Upper lobe of left lung (tissue), 6 donors: ENCODE measurements around the gene SCN5A. TPM values are rescaled to one million over a fixed set of nuclear protein-coding genes. Genes with fewer than 3 reads are reported as not detected.
A peak's percentile ranks its signal among the peaks of the same experiment; 100 is the strongest.

Source experiments
- ATAC-seq, 2 donors: fragments of 200-7000 bp; cut with Tn5 transposase; one replicate each; pipeline ENCODE4 v1.9.1; 2022; ENCODE audit warnings: mild to moderate bottlenecking in 2 of 2, moderate library complexity in 2 of 2; ENCODE audit not compliant: low FRiP score in 2 of 2
- DNase-seq, 2 donors: peaks; one replicate each; pipeline ENCODE4 v3.0.0-alpha.2; 2019 to 2020
- H3K27ac ChIP-seq, 4 donors: fragments of 200-600 bp; sonication (generic); one replicate each; pipeline ENCODE4 v1.5.1; 2016 to 2019
- H3K27me3 ChIP-seq, 4 donors: fragments of 200-600 bp; sonication (generic); one replicate each; pipeline ENCODE4 v1.5.1; 2017 to 2019
- H3K36me3 ChIP-seq, 4 donors: fragments of 200-600 bp; sonication (generic); one replicate each; pipeline ENCODE4 v1.5.1; 2016 to 2019
- H3K4me1 ChIP-seq, 4 donors: fragments of 200-600 bp; sonication (generic); one replicate each; pipeline ENCODE4 v1.5.1; 2018 to 2019
- H3K4me3 ChIP-seq, 4 donors: fragments of 200-600 bp; sonication (generic); one replicate each; pipeline ENCODE4 v1.5.1; 2017 to 2019; ENCODE audit warnings: mild to moderate bottlenecking in 2 of 4, moderate library complexity in 1 of 4
- H3K9me3 ChIP-seq, 4 donors: fragments of 200-600 bp; sonication (generic); one replicate each; pipeline ENCODE4 v1.5.1; 2018 to 2019
- CTCF ChIP-seq, 6 experiments: fragments of 450-650 bp in 4 of 6; fragments of 200-600 bp in 2 of 6; sonication (generic) in 2 of 6; IDR thresholded peaks; one replicate each; pipeline ENCODE4 v1.5.1; 2016 to 2019; ENCODE audit warnings: antibody characterized with exemption in 6 of 6
- EP300 ChIP-seq, 4 donors: sonication (generic); formaldehyde crosslinking; IDR thresholded peaks; one replicate each; pipeline ENCODE4 v1.5.1; 2017; ENCODE audit warnings: antibody characterized with exemption in 4 of 4, control low read depth in 2 of 4
- POLR2A ChIP-seq, 4 donors: fragments of 450-650 bp; IDR thresholded peaks; one replicate each; pipeline ENCODE4 v1.5.1; 2016 to 2017; ENCODE audit warnings: antibody characterized with exemption in 4 of 4, mild to moderate bottlenecking in 2 of 4
- POLR2AphosphoS5 ChIP-seq, 2 donors: sonication (generic); formaldehyde crosslinking; IDR thresholded peaks; one replicate each; pipeline ENCODE4 v1.5.1; 2017; ENCODE audit warnings: antibody characterized with exemption in 2 of 2
- WGBS, 2 donors: methylation state at CpG; one replicate each; pipeline ENCODE4 v1.1.5; 2017 to 2018; 5-methylcytosine and 5-hydroxymethylcytosine counted together
- total RNA-seq, 6 donors: library from RNA; depleted of rRNA in 4 of 6; stranded (reverse); fragments of >200 nt in 4 of 6; gene quantifications; one replicate each; pipeline versions ENCODE4 v1.1.0 to v1.2.1, GENCODE V29; 2016 to 2021
- donor health status: DM: no; HTN: no; CAD: no; lungs with moderate emphysema.
- donor health status: DM: no; HTN: yes; CAD: no; lungs with severe emphysema.

SCN5A gene
- total RNA-seq, 6 donors from 2014 or later = under 0.01 to 0.30 (median 0.10) TPM; not detected in 1

- Histone ChIP-seq H3K4me3 (no peak overlapping the region), H3K27ac (no peak overlapping the region), H3K9me3 (no peaks in the 10 kb centered on the region), H3K4me1 (no peaks in the 10 kb centered on the region), H3K36me3 (peaks cover 0 to 5% (median 4%) of the 10 kb centered on the region in 4 donors), H3K27me3 (no peaks in the 10 kb centered on the region)
- WGBS, 2 donors = 98% methylated on average over 7 of the region's 7 CpGs
- ATAC-seq = no peak
- TF ChIP-seq EP300 (IDR thresholded peaks at IDR 0.05) = no peak
- TF ChIP-seq POLR2A (IDR thresholded peaks at IDR 0.05) = no peak
- no peak for TF ChIP-seq CTCF (IDR thresholded peaks at IDR 0.05)
- no peak for TF ChIP-seq POLR2AphosphoS5 (IDR thresholded peaks at IDR 0.05)
- no peak for DNase-seq
Measured at GRCh38 chr3:38534604-38535003, 114.9 kb downstream of the SCN5A start.

GRCh38 chr3:38534180-38534579 is 115.3 kb downstream of the SCN5A start:
- no peaks in the 10 kb centered on the region for H3K9me3 ChIP-seq
- H3K27ac ChIP-seq = no peak overlapping the region
- DNase-seq (no peak), ATAC-seq (no peak)
- H3K27me3 ChIP-seq = no peaks in the 10 kb centered on the region
- WGBS, 2 donors = 95 to 100% methylated on average over 2 of the region's 2 CpGs
- no peaks in the 10 kb centered on the region for H3K4me1 ChIP-seq
- no peak for TF ChIP-seq POLR2A (IDR thresholded peaks at IDR 0.05)
- no peak for TF ChIP-seq CTCF (IDR thresholded peaks at IDR 0.05)
- TF ChIP-seq POLR2AphosphoS5 (IDR thresholded peaks at IDR 0.05) = no peak
- no peak for TF ChIP-seq EP300 (IDR thresholded peaks at IDR 0.05)
- H3K4me3 ChIP-seq = no peak overlapping the region
- peaks cover 0 to 6% (median 4%) of the 10 kb centered on the region in 4 donors for H3K36me3 ChIP-seq

- ATAC-seq = peak; percentile 20 to 50
- no peak overlapping the region for H3K27ac ChIP-seq
- no peaks in the 10 kb centered on the region for H3K27me3 ChIP-seq
- TF ChIP-seq CTCF (IDR thresholded peaks at IDR 0.05) (no peak), POLR2AphosphoS5 (IDR thresholded peaks at IDR 0.05) (no peak), EP300 (IDR thresholded peaks at IDR 0.05) (no peak), POLR2A (IDR thresholded peaks at IDR 0.05) (no peak)
- H3K36me3 ChIP-seq = peaks cover 0 to 6% (median 5%) of the 10 kb centered on the region in 4 donors
- 80 to 81% methylated on average over 13 of the region's 13 CpGs for WGBS, 2 donors
- H3K4me3 ChIP-seq = no peak overlapping the region
- no peaks in the 10 kb centered on the region for H3K4me1 ChIP-seq
- no peaks in the 10 kb centered on the region for H3K9me3 ChIP-seq
- DNase-seq = peak in 1 of 2 donors; percentile 67
Measured at GRCh38 chr3:38533285-38533976, 116.1 kb downstream of the SCN5A start.

- peaks cover 0 to 8% (median 5%) of the 10 kb centered on the region in 4 donors for H3K36me3 ChIP-seq
- TF ChIP-seq CTCF (IDR thresholded peaks at IDR 0.05) (no peak), EP300 (IDR thresholded peaks at IDR 0.05) (no peak), POLR2AphosphoS5 (IDR thresholded peaks at IDR 0.05) (no peak), POLR2A (IDR thresholded peaks at IDR 0.05) (no peak)
- no peaks in the 10 kb centered on the region for H3K4me1 ChIP-seq
- H3K4me3 ChIP-seq = no peak overlapping the region
- H3K27ac ChIP-seq = no peak overlapping the region
- ATAC-seq (no peak), DNase-seq (no peak)
- 76 to 92% methylated on average over 2 to 3 of the region's 3 CpGs for WGBS, 2 donors
- H3K9me3 ChIP-seq = no peaks in the 10 kb centered on the region
- no peaks in the 10 kb centered on the region for H3K27me3 ChIP-seq
Measured at GRCh38 chr3:38532529-38532928, 117.0 kb downstream of the SCN5A start.

- ATAC-seq = no peak
Measured at GRCh38 chr3:38528457-38528856, 121.0 kb downstream of the SCN5A start.

More at GRCh38 chr3:38528457-38528856, 121.0 kb downstream of the SCN5A start:
- no peak overlapping the region for H3K27ac ChIP-seq
- no peak for DNase-seq
- no peaks in the 10 kb centered on the region for H3K27me3 ChIP-seq
- H3K9me3 ChIP-seq = no peaks in the 10 kb centered on the region
- no peak for TF ChIP-seq POLR2A (IDR thresholded peaks at IDR 0.05)
- TF ChIP-seq EP300 (IDR thresholded peaks at IDR 0.05) = no peak
- TF ChIP-seq POLR2AphosphoS5 (IDR thresholded peaks at IDR 0.05) = no peak
- no peak for TF ChIP-seq CTCF (IDR thresholded peaks at IDR 0.05)
- no peaks in the 10 kb centered on the region for H3K4me1 ChIP-seq
- 89 to 100% methylated on average over 1 of the region's 1 CpG for WGBS, 2 donors
- H3K4me3 ChIP-seq = no peak overlapping the region
- H3K36me3 ChIP-seq = peaks cover 7 to 42% (median 21%) of the 10 kb centered on the region in 4 donors
